ENCODE results near the gene TESK2.
A peak's percentile ranks its signal among the peaks of the same experiment; 100 is the strongest.

The TESK2 gene

DNA sequence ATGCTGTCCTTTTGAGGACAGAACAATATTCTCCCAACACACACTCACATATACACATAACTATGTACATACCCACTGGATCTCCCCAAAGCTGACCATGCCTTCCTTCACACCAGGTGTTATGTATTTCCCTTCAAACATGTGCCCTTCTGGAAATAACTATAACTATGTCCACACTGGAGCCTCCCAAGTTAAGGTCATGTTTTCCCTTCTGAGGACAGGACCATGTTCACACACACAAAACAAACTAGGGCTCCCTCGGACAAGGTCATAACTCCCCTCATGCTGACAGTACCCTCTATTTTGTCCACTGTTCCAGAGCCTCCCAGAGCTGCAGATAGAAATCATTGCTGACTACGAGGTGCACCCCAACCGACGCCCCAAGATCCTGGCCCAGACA lies 16.9 kb upstream of the TESK2 start:
- TF ChIP-seq ARNTL (CRISPR knock-in tag; IDR thresholded peaks at IDR 0.05; ENCODE audit: borderline replicate concordance, low read depth) (no peak), TOX (CRISPR knock-in tag; IDR thresholded peaks at IDR 0.05; ENCODE audit: borderline replicate concordance) (no peak), GLIS3 (CRISPR knock-in tag; IDR thresholded peaks at IDR 0.05) (no peak), RARB (CRISPR knock-in tag; IDR thresholded peaks at IDR 0.05) (no peak), OSR1 (CRISPR knock-in tag; IDR thresholded peaks at IDR 0.05) (no peak)
- TF ChIP-seq, protein P1, sequence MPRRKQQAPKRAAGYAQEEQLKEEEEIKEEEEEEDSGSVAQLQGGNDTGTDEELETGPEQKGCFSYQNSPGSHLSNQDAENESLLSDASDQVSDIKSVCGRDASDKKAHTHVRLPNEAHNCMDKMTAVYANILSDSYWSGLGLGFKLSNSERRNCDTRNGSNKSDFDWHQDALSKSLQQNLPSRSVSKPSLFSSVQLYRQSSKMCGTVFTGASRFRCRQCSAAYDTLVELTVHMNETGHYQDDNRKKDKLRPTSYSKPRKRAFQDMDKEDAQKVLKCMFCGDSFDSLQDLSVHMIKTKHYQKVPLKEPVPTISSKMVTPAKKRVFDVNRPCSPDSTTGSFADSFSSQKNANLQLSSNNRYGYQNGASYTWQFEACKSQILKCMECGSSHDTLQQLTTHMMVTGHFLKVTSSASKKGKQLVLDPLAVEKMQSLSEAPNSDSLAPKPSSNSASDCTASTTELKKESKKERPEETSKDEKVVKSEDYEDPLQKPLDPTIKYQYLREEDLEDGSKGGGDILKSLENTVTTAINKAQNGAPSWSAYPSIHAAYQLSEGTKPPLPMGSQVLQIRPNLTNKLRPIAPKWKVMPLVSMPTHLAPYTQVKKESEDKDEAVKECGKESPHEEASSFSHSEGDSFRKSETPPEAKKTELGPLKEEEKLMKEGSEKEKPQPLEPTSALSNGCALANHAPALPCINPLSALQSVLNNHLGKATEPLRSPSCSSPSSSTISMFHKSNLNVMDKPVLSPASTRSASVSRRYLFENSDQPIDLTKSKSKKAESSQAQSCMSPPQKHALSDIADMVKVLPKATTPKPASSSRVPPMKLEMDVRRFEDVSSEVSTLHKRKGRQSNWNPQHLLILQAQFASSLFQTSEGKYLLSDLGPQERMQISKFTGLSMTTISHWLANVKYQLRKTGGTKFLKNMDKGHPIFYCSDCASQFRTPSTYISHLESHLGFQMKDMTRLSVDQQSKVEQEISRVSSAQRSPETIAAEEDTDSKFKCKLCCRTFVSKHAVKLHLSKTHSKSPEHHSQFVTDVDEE (CRISPR knock-in tag; IDR thresholded peaks at IDR 0.05) = no peak
- TF ChIP-seq, protein P2, sequence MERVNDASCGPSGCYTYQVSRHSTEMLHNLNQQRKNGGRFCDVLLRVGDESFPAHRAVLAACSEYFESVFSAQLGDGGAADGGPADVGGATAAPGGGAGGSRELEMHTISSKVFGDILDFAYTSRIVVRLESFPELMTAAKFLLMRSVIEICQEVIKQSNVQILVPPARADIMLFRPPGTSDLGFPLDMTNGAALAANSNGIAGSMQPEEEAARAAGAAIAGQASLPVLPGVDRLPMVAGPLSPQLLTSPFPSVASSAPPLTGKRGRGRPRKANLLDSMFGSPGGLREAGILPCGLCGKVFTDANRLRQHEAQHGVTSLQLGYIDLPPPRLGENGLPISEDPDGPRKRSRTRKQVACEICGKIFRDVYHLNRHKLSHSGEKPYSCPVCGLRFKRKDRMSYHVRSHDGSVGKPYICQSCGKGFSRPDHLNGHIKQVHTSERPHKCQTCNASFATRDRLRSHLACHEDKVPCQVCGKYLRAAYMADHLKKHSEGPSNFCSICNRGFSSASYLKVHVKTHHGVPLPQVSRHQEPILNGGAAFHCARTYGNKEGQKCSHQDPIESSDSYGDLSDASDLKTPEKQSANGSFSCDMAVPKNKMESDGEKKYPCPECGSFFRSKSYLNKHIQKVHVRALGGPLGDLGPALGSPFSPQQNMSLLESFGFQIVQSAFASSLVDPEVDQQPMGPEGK (CRISPR knock-in tag; IDR thresholded peaks at IDR 0.05; ENCODE audit: borderline replicate concordance) = no peak
- peak; percentile 11; the same call in 2 of the 3 replicates for ATAC-seq

DNA sequence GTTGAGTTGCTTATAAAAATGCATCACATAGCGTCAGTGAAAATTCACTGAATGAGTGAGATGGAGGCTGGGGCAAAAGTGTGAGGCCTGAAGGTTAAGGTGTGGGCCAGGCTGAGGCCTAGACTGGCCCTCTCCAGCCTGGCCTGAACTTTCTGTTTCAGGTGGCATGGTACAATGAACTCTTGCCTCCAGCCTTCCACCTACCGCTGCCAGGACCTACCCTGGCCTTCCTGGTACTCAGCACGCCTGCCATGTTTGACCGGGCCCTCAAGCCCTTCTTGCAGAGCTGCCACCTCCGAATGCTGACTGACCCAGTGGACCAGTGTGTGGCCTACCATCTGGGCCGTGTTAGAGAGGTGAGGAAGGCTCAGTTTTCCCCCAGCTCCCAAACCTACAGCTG lies 16.2 kb upstream of the TESK2 start:
- ATAC-seq = peak; percentile 14; the same call in 2 of the 3 replicates
- no peak for TF ChIP-seq SNAI2 (CRISPR knock-in tag; IDR thresholded peaks at IDR 0.05)
- no peak for TF ChIP-seq ISL1 (CRISPR knock-in tag; IDR thresholded peaks at IDR 0.05)
- no peak for TF ChIP-seq RARB (CRISPR knock-in tag; IDR thresholded peaks at IDR 0.05)
- TF ChIP-seq, protein P1 (CRISPR knock-in tag; IDR thresholded peaks at IDR 0.05) = no peak
- no peak for TF ChIP-seq ZFP3 (CRISPR knock-in tag; IDR thresholded peaks at IDR 0.05)
- no peak for TF ChIP-seq ZNF565 (CRISPR knock-in tag; conservative IDR thresholded peaks at IDR 0.05; ENCODE audit: low read depth)
- TF ChIP-seq, protein P3, sequence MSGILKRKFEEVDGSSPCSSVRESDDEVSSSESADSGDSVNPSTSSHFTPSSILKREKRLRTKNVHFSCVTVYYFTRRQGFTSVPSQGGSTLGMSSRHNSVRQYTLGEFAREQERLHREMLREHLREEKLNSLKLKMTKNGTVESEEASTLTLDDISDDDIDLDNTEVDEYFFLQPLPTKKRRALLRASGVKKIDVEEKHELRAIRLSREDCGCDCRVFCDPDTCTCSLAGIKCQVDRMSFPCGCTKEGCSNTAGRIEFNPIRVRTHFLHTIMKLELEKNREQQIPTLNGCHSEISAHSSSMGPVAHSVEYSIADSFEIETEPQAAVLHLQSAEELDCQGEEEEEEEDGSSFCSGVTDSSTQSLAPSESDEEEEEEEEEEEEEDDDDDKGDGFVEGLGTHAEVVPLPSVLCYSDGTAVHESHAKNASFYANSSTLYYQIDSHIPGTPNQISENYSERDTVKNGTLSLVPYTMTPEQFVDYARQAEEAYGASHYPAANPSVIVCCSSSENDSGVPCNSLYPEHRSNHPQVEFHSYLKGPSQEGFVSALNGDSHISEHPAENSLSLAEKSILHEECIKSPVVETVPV (CRISPR knock-in tag; IDR thresholded peaks at IDR 0.05) = no peak
- no peak for TF ChIP-seq ZNF8 (CRISPR knock-in tag; IDR thresholded peaks at IDR 0.05)
- no peak for TF ChIP-seq ZFP30 (CRISPR knock-in tag; IDR thresholded peaks at IDR 0.05)
- TF ChIP-seq, protein P4, sequence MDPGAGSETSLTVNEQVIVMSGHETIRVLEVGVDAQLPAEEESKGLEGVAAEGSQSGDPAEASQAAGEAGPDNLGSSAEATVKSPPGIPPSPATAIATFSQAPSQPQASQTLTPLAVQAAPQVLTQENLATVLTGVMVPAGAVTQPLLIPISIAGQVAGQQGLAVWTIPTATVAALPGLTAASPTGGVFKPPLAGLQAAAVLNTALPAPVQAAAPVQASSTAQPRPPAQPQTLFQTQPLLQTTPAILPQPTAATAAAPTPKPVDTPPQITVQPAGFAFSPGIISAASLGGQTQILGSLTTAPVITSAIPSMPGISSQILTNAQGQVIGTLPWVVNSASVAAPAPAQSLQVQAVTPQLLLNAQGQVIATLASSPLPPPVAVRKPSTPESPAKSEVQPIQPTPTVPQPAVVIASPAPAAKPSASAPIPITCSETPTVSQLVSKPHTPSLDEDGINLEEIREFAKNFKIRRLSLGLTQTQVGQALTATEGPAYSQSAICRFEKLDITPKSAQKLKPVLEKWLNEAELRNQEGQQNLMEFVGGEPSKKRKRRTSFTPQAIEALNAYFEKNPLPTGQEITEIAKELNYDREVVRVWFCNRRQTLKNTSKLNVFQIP (CRISPR knock-in tag; IDR thresholded peaks at IDR 0.05; ENCODE audit: borderline replicate concordance, low read depth) = no peak
- TF ChIP-seq PPARA (CRISPR knock-in tag; IDR thresholded peaks at IDR 0.05; ENCODE audit: borderline replicate concordance) = no peak
- TF ChIP-seq, protein P5, sequence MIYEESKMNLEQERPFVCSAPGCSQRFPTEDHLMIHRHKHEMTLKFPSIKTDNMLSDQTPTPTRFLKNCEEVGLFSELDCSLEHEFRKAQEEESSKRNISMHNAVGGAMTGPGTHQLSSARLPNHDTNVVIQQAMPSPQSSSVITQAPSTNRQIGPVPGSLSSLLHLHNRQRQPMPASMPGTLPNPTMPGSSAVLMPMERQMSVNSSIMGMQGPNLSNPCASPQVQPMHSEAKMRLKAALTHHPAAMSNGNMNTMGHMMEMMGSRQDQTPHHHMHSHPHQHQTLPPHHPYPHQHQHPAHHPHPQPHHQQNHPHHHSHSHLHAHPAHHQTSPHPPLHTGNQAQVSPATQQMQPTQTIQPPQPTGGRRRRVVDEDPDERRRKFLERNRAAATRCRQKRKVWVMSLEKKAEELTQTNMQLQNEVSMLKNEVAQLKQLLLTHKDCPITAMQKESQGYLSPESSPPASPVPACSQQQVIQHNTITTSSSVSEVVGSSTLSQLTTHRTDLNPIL (CRISPR knock-in tag; IDR thresholded peaks at IDR 0.05; ENCODE audit: low read depth) = no peak
- TF ChIP-seq, protein P2 (CRISPR knock-in tag; IDR thresholded peaks at IDR 0.05; ENCODE audit: borderline replicate concordance) = no peak
- TF ChIP-seq ZC3H10 (CRISPR knock-in tag; IDR thresholded peaks at IDR 0.05) = no peak
- no peak for TF ChIP-seq CSDC2 (CRISPR knock-in tag; IDR thresholded peaks at IDR 0.05)
- no peak for TF ChIP-seq OSR1 (CRISPR knock-in tag; IDR thresholded peaks at IDR 0.05)
- TF ChIP-seq GLIS3 (CRISPR knock-in tag; IDR thresholded peaks at IDR 0.05) = no peak
- no peak for TF ChIP-seq BACH2 (CRISPR knock-in tag; IDR thresholded peaks at IDR 0.05; ENCODE audit: borderline replicate concordance)
